Measurements from ENCODE around the gene DNAJC13.

Gene DNAJC13

GRCh38 chr3:132417695-132418411, 551 bp downstream of the DNAJC13 start:
- Mint-ChIP-seq H3K27ac (ENCODE audit: low read depth) (peak overlapping the region; percentile 94), H3K9me3 (no peaks in the 10 kb centered on the region), H3K4me3 (peak overlapping the region; percentile 100), H3K4me1 (peaks cover 29% of the 10 kb centered on the region), H3K27me3 (no peaks in the 10 kb centered on the region), H3K36me3 (ENCODE audit: insufficient read depth) (peaks cover 12% of the 10 kb centered on the region)
- no peak for DNase-seq (ENCODE audit: low spot score in 2 of 2)
- ATAC-seq (replicated peaks; ENCODE audit: extremely low read depth, poor library complexity, severe bottlenecking), result peak; percentile 47

GRCh38 chr3:132418916-132419315, 1.6 kb downstream of the DNAJC13 start:
- peak overlapping the region; percentile 94 for H3K27ac Mint-ChIP-seq (ENCODE audit: low read depth)
- no peaks in the 10 kb centered on the region for H3K27me3 Mint-ChIP-seq
- ATAC-seq (replicated peaks; ENCODE audit: extremely low read depth, poor library complexity, severe bottlenecking) (no peak), DNase-seq (ENCODE audit: low spot score in 2 of 2) (no peak)
- peaks cover 12% of the 10 kb centered on the region for H3K36me3 Mint-ChIP-seq (ENCODE audit: insufficient read depth)
- peak overlapping the region; percentile 100 for H3K4me3 Mint-ChIP-seq
- H3K4me1 Mint-ChIP-seq, result peaks cover 38% of the 10 kb centered on the region
- H3K9me3 Mint-ChIP-seq, result no peaks in the 10 kb centered on the region

GRCh38 chr3:132421832-132422231, 4.5 kb downstream of the DNAJC13 start:
- Mint-ChIP-seq H3K4me3 (no peak overlapping the region), H3K27me3 (no peaks in the 10 kb centered on the region), H3K9me3 (no peaks in the 10 kb centered on the region), H3K36me3 (ENCODE audit: insufficient read depth) (peaks cover 14% of the 10 kb centered on the region), H3K27ac (ENCODE audit: low read depth) (no peak overlapping the region), H3K4me1 (peaks cover 55% of the 10 kb centered on the region)
- DNase-seq (ENCODE audit: low spot score in 2 of 2), result no peak
- no peak for ATAC-seq (replicated peaks; ENCODE audit: extremely low read depth, poor library complexity, severe bottlenecking)

- no peaks in the 10 kb centered on the region for H3K9me3 Mint-ChIP-seq
- peaks cover 10% of the 10 kb centered on the region for H3K36me3 Mint-ChIP-seq (ENCODE audit: insufficient read depth)
- H3K27me3 Mint-ChIP-seq, result no peaks in the 10 kb centered on the region
- peaks cover 52% of the 10 kb centered on the region for H3K4me1 Mint-ChIP-seq
- H3K27ac Mint-ChIP-seq (ENCODE audit: low read depth), result no peak overlapping the region
- no peak overlapping the region for H3K4me3 Mint-ChIP-seq
- ATAC-seq (replicated peaks; ENCODE audit: extremely low read depth, poor library complexity, severe bottlenecking) (no peak), DNase-seq (ENCODE audit: low spot score in 2 of 2) (no peak)
Measured at GRCh38 chr3:132422531-132422930, 5.2 kb downstream of the DNAJC13 start.

GRCh38 chr3:132432639-132433038, 15.3 kb downstream of the DNAJC13 start:
- H3K36me3 Mint-ChIP-seq (ENCODE audit: insufficient read depth), result peaks cover 9% of the 10 kb centered on the region
- no peak overlapping the region for H3K27ac Mint-ChIP-seq (ENCODE audit: low read depth)
- DNase-seq (ENCODE audit: low spot score in 2 of 2) (no peak), ATAC-seq (replicated peaks; ENCODE audit: extremely low read depth, poor library complexity, severe bottlenecking) (peak; percentile 77)
- H3K27me3 Mint-ChIP-seq, result no peaks in the 10 kb centered on the region
- peaks cover 35% of the 10 kb centered on the region for H3K4me1 Mint-ChIP-seq
- H3K9me3 Mint-ChIP-seq, result no peaks in the 10 kb centered on the region
- no peak overlapping the region for H3K4me3 Mint-ChIP-seq

- H3K36me3 Mint-ChIP-seq (ENCODE audit: insufficient read depth), result peaks cover 9% of the 10 kb centered on the region
- H3K27ac Mint-ChIP-seq (ENCODE audit: low read depth), result no peak overlapping the region
- ATAC-seq (replicated peaks; ENCODE audit: extremely low read depth, poor library complexity, severe bottlenecking) (no peak), DNase-seq (ENCODE audit: low spot score in 2 of 2) (no peak)
- H3K4me1 Mint-ChIP-seq, result peaks cover 32% of the 10 kb centered on the region
- H3K9me3 Mint-ChIP-seq, result no peaks in the 10 kb centered on the region
- H3K27me3 Mint-ChIP-seq, result no peaks in the 10 kb centered on the region
- H3K4me3 Mint-ChIP-seq, result no peak overlapping the region
Measured at GRCh38 chr3:132433121-132433520, 15.8 kb downstream of the DNAJC13 start.

- peaks cover 24% of the 10 kb centered on the region for H3K4me1 Mint-ChIP-seq
- no peak for ATAC-seq (replicated peaks; ENCODE audit: extremely low read depth, poor library complexity, severe bottlenecking)
- DNase-seq (ENCODE audit: low spot score in 2 of 2), result no peak
- H3K27me3 Mint-ChIP-seq, result no peaks in the 10 kb centered on the region
- no peak overlapping the region for H3K4me3 Mint-ChIP-seq
- H3K9me3 Mint-ChIP-seq, result no peaks in the 10 kb centered on the region
- peaks cover 9% of the 10 kb centered on the region for H3K36me3 Mint-ChIP-seq (ENCODE audit: insufficient read depth)
- H3K27ac Mint-ChIP-seq (ENCODE audit: low read depth), result no peak overlapping the region
Measured at GRCh38 chr3:132435224-132435910, 18.1 kb downstream of the DNAJC13 start.

- Mint-ChIP-seq H3K4me3 (no peak overlapping the region), H3K36me3 (ENCODE audit: insufficient read depth) (peaks cover 9% of the 10 kb centered on the region), H3K4me1 (peaks cover 21% of the 10 kb centered on the region), H3K27ac (ENCODE audit: low read depth) (no peak overlapping the region), H3K9me3 (no peaks in the 10 kb centered on the region), H3K27me3 (no peaks in the 10 kb centered on the region)
- no peak for DNase-seq (ENCODE audit: low spot score in 2 of 2)
- ATAC-seq (replicated peaks; ENCODE audit: extremely low read depth, poor library complexity, severe bottlenecking), result no peak
Measured at GRCh38 chr3:132435911-132436425, 18.7 kb downstream of the DNAJC13 start.

GRCh38 chr3:132443421-132443820, 26.1 kb downstream of the DNAJC13 start:
- Mint-ChIP-seq H3K36me3 (ENCODE audit: insufficient read depth) (peaks cover 5% of the 10 kb centered on the region), H3K4me3 (no peak overlapping the region), H3K27me3 (no peaks in the 10 kb centered on the region), H3K9me3 (no peaks in the 10 kb centered on the region), H3K4me1 (peaks cover 10% of the 10 kb centered on the region), H3K27ac (ENCODE audit: low read depth) (no peak overlapping the region)
- no peak for DNase-seq (ENCODE audit: low spot score in 2 of 2)
- no peak for ATAC-seq (replicated peaks; ENCODE audit: extremely low read depth, poor library complexity, severe bottlenecking)

GRCh38 chr3:132444383-132444782, 27.1 kb downstream of the DNAJC13 start:
- DNase-seq (ENCODE audit: low spot score in 2 of 2) (no peak), ATAC-seq (replicated peaks; ENCODE audit: extremely low read depth, poor library complexity, severe bottlenecking) (no peak)
- H3K9me3 Mint-ChIP-seq, result no peaks in the 10 kb centered on the region
- no peak overlapping the region for H3K27ac Mint-ChIP-seq (ENCODE audit: low read depth)
- H3K27me3 Mint-ChIP-seq, result no peaks in the 10 kb centered on the region
- H3K36me3 Mint-ChIP-seq (ENCODE audit: insufficient read depth), result peaks cover 6% of the 10 kb centered on the region
- peaks cover 10% of the 10 kb centered on the region for H3K4me1 Mint-ChIP-seq
- no peak overlapping the region for H3K4me3 Mint-ChIP-seq

GRCh38 chr3:132445817-132446216, 28.5 kb downstream of the DNAJC13 start:
- Mint-ChIP-seq H3K27ac (ENCODE audit: low read depth) (no peak overlapping the region), H3K36me3 (ENCODE audit: insufficient read depth) (peaks cover 7% of the 10 kb centered on the region), H3K9me3 (no peaks in the 10 kb centered on the region), H3K27me3 (no peaks in the 10 kb centered on the region), H3K4me3 (no peak overlapping the region), H3K4me1 (peaks cover 5% of the 10 kb centered on the region)
- no peak for DNase-seq (ENCODE audit: low spot score in 2 of 2)
- ATAC-seq (replicated peaks; ENCODE audit: extremely low read depth, poor library complexity, severe bottlenecking), result no peak

GRCh38 chr3:132448216-132448961, 31.1 kb downstream of the DNAJC13 start:
- Mint-ChIP-seq H3K27ac (ENCODE audit: low read depth) (no peak overlapping the region), H3K9me3 (no peaks in the 10 kb centered on the region), H3K27me3 (no peaks in the 10 kb centered on the region), H3K36me3 (ENCODE audit: insufficient read depth) (peaks cover 16% of the 10 kb centered on the region), H3K4me3 (no peak overlapping the region), H3K4me1 (no peaks in the 10 kb centered on the region)
- no peak for ATAC-seq (replicated peaks; ENCODE audit: extremely low read depth, poor library complexity, severe bottlenecking)
- no peak for DNase-seq (ENCODE audit: low spot score in 2 of 2)
